AG09319 (cell line): ENCODE data around the gene COL23A1.

Source experiments
- DNase-seq: peaks from one replicate; pipeline ENCODE4 v3.0.0-alpha.2; 2010; ENCODE audit warnings: low read depth; ENCODE audit errors: extremely low read depth
- TF ChIP-seq, protein P1 (sequence below): IDR thresholded peaks from 2 replicates; pipeline ENCODE4 v1.5.1; 2011; ENCODE audit warnings: low read depth, mild to moderate bottlenecking, inconsistent platforms, low read length, moderate library complexity

The COL23A1 gene

DNA sequence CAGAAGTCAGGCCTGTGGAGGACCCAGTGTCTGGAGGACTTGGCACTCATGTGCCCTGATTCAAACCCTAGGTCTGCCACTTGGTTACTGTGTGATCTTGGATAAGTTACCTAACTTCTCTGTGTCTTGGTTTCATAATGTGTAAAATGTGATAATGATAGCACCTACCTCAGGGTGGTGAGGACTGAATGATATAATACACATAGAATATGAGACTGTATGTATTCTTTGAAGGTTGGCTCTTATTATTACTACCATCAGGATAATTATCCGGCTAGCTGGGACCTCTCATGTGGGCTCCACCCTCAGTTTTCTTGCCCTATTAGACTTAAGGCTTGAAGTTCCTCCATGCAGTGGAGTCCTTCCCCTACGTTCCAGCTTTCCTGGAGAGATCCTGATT, 172.2 kb downstream of the COL23A1 start:
- TF ChIP-seq, protein P1, sequence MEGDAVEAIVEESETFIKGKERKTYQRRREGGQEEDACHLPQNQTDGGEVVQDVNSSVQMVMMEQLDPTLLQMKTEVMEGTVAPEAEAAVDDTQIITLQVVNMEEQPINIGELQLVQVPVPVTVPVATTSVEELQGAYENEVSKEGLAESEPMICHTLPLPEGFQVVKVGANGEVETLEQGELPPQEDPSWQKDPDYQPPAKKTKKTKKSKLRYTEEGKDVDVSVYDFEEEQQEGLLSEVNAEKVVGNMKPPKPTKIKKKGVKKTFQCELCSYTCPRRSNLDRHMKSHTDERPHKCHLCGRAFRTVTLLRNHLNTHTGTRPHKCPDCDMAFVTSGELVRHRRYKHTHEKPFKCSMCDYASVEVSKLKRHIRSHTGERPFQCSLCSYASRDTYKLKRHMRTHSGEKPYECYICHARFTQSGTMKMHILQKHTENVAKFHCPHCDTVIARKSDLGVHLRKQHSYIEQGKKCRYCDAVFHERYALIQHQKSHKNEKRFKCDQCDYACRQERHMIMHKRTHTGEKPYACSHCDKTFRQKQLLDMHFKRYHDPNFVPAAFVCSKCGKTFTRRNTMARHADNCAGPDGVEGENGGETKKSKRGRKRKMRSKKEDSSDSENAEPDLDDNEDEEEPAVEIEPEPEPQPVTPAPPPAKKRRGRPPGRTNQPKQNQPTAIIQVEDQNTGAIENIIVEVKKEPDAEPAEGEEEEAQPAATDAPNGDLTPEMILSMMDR = no peak
- no peak for DNase-seq

DNA sequence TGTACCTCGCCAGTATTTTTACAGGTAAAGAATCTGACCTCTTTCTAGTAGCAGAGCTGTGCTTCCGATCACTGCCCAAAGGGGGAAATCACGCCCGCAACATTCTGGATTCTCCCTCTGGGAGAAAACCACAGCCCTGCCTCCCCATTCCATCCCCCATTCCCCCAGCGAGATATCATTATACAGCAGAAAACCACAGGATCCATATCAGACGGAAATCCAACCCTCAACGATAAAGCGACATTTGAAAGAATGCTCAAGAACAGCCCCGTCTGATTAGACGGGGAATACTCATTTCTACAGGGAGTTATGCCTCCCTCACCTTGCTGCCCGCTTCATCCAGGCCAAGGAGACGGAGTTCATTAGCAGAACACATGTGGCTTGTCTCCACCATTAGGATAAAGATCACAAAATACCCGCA, 172.8 kb downstream of the COL23A1 start:
- TF ChIP-seq, protein P1 = no peak
- DNase-seq = no peak

DNA sequence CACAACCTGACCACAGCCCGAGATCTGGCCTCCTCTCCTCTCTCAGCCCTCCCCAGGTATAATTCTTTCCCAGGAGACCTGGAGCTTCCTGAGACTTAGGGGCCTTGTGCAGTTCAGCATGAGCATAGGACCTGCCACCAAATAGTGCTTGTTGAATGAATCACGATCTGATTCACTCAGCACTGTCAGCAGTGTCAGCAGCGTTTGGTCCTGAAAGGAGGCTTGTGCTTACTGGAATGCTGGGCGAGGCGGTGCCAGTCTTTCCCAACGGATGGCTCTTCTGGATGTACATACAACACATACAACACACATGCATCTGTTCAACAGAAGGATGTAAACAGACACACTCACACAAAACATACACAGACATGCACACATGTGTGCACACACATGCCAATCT, 173.3 kb downstream of the COL23A1 start:
- DNase-seq = no peak
- TF ChIP-seq, protein P1 = no peak

DNA sequence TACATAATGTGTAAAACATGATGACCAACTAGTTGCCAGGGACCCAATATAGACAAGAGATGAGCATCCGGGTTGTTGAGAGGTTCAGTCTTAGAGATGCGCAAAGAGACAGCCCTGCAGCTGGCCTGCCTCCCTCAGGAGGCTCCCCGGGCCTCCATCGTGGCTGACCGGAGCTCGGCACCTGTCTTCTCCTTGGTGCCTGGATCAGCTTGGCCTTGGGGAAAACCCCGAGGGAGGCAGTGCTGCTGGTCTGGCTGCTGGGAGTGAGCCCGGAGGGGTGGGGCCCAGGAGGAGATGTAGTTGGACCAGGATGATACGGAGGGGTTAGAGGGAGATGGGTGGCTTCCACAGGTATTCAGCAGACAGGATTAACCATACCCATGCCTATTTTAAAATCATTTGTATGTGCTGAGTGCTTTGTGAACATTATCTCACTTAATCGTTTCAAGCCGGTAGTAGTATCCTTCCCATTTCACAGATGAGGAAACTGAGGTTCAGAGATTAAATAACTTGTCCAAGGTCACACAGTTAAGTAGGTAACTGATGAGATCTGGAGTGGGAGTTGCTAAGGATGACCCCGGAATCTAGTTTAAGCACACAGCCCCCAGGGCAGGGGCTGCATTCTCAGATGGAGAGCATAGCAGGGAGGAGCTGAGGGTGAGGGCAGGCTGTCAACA, 173.8 kb downstream of the COL23A1 start:
- TF ChIP-seq, protein P1 = no peak
- DNase-seq = no peak

DNA sequence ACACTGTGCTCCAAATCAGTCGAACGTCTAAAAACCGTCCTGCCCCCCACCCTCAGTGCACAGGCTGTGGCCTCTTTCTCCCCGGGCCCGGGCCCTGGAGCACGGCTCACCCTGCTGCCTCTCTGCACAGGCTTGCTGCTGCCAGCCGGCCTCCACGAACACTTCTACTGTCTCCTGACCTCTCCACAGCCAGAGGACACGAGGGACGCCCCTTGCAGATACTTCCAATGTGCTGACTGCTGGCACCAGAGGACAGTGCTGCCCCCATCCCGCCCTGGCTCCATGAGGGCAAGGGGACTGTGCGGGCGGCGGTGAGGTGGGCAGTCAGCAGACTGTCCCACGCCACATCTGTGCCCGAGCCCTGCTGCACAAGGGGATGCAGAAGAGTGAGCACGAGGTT, 174.8 kb downstream of the COL23A1 start:
- TF ChIP-seq, protein P1 = no peak
- no peak for DNase-seq

DNA sequence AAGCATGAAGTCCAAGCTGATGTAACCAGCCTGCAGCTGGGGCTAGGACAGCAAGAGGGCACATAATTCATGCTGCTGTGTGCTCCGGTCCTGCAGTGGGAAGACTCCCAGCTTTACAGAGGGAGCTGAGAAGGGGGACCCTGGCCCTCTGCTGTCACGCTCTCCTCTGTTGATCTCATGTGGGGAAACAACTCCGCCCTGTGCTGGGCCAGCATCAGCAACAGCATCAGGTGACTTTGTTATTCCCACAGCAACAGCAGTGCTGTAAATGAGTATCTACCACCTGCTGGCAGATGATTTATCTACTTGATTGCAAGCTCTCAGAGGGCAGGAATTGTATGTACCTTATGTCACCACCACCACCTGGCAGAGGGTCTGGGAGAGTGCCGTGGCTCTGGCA, 176.2 kb downstream of the COL23A1 start:
- TF ChIP-seq, protein P1 = no peak
- no peak for DNase-seq

DNA sequence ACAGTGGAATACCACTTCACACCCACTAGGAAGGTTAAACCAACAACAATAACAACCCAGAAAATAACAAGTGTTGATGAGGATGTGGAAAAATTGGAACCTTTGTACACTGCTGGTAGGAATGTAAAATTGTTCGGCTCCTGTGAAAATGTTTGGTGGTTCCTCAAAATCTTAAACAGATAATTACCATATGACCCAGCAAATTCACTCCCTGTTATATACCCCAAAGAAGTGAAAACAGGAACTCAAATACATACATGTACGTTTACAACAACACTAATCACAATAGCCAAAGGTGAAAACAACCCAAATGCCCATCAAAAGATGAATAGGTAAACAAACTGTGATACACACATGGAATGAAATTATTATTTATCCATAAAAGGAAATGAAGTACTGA, 179.1 kb downstream of the COL23A1 start:
- DNase-seq = no peak
- TF ChIP-seq, protein P1 = no peak
